ENCODE results near the gene HNRNPM.

DNA sequence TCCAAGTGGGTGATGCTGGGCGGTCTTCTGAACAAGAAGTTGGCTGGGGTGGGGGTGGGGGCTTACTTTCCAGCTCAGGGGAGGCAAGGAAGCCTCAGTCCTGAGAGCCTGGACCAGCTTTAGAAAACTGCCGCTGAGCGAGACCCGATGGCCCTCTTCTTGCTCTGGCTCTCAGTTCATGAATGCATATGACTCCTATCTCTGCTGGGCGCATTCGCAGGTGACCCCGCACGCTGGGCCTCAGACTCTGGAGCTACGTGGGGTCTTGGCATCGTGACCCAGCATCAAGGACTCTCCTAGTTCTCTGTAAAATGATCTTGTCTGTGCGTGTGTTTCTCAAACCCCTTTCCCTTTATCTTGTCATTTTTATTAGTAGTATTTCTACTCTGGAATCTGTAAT, 37.9 kb downstream of the HNRNPM start:
- no peak for TF ChIP-seq CTCF (conservative IDR thresholded peaks at IDR 0.05; ENCODE audit: low read length)
- TF ChIP-seq EZH2phosphoT487 (IDR thresholded peaks at IDR 0.05; ENCODE audit: borderline replicate concordance, low read depth, low read length) = no peak
